MM.1S (cell line): ENCODE results near the gene FAH.
A peak's percentile ranks its signal among the peaks of the same experiment; 100 is the strongest.

ENCODE experiments used
- DNase-seq: peaks from one replicate; pipeline ENCODE4 v3.0.0-alpha.2; 2015
- H2AFZ ChIP-seq: fragments of 300-600 bp; sonication (generic); 2 replicates; pipeline ENCODE4 v1.6.0; 2016; ENCODE audit warnings: antibody characterized with exemption, low read length
- H3F3A ChIP-seq: fragments of 300-600 bp; sonication (generic); 2 replicates; pipeline ENCODE4 v1.6.1; 2016; ENCODE audit warnings: mild to moderate bottlenecking, antibody characterized with exemption, low read length, moderate library complexity, mixed read lengths; ENCODE audit not compliant: insufficient read depth
- H3K27ac ChIP-seq: fragments of 300-600 bp; sonication (generic); 2 replicates; pipeline ENCODE4 v1.5.1; 2016; ENCODE audit warnings: mild to moderate bottlenecking, low read length
- H3K27me3 ChIP-seq: fragments of 300-600 bp; sonication (generic); replicated peaks from 2 replicates; pipeline ENCODE4 v1.6.0; 2016; ENCODE audit warnings: low read length; ENCODE audit not compliant: insufficient read depth
- H3K36me3 ChIP-seq: fragments of 300-600 bp; sonication (generic); replicated peaks from 2 replicates; pipeline ENCODE4 v1.6.1; 2016; ENCODE audit warnings: mild to moderate bottlenecking, low read length, mixed read lengths; ENCODE audit not compliant: insufficient read depth
- H3K4me1 ChIP-seq: fragments of 300-600 bp; sonication (generic); 2 replicates; pipeline ENCODE4 v1.6.1; 2016; ENCODE audit warnings: low read length, mixed read lengths
- H3K4me2 ChIP-seq: fragments of 300-600 bp; sonication (generic); 2 replicates; pipeline ENCODE4 v1.6.0; 2016; ENCODE audit warnings: low read depth, low read length
- H3K4me3 ChIP-seq: fragments of 300-600 bp; sonication (generic); 2 replicates; pipeline ENCODE4 v1.5.1; 2016; ENCODE audit warnings: low read length, mixed read lengths
- H3K79me2 ChIP-seq: fragments of 300-600 bp; sonication (generic); 2 replicates; pipeline ENCODE4 v1.6.1; 2016; ENCODE audit warnings: mixed run types, low read length, mixed read lengths
- H3K9ac ChIP-seq: fragments of 300-600 bp; sonication (generic); 2 replicates; pipeline ENCODE4 v1.6.1; 2016; ENCODE audit warnings: low read length, mixed read lengths
- H3K9me2 ChIP-seq: fragments of 300-600 bp; sonication (generic); replicated peaks from 2 replicates; pipeline ENCODE4 v1.6.1; 2016; ENCODE audit warnings: mild to moderate bottlenecking, low read length, mixed read lengths; ENCODE audit not compliant: insufficient read depth
- H3K9me3 ChIP-seq: fragments of 300-600 bp; sonication (generic); replicated peaks from 2 replicates; pipeline ENCODE4 v1.6.1; 2016; ENCODE audit warnings: mild to moderate bottlenecking, low read length, mixed read lengths; ENCODE audit not compliant: insufficient read depth
- H4K20me1 ChIP-seq: fragments of 300-600 bp; sonication (generic); 2 replicates; pipeline ENCODE4 v1.6.1; 2016; ENCODE audit warnings: mild to moderate bottlenecking, low read length, moderate library complexity, mixed read lengths; ENCODE audit not compliant: insufficient read depth
- EZH2 ChIP-seq: fragments of 300-600 bp; sonication (generic); optimal IDR thresholded peaks from 2 replicates; pipeline ENCODE3; 2017; ENCODE audit warnings: low read depth, mild to moderate bottlenecking, antibody characterized with exemption, low read length, mixed read lengths
- EZH2phosphoT487 ChIP-seq: fragments of 300-600 bp; sonication (generic); IDR thresholded peaks from 2 replicates; pipeline ENCODE4 v1.6.1; 2018; ENCODE audit warnings: antibody characterized with exemption, low read length
- TF ChIP-seq, protein P1 (sequence below): fragments of 300-600 bp; sonication (generic); IDR thresholded peaks from 2 replicates; pipeline ENCODE4 v1.5.1; 2016; ENCODE audit warnings: antibody characterized with exemption, low read length, mixed read lengths

Gene FAH

GRCh38 chr15:80171787-80172186 is 19.0 kb downstream of the FAH start:
- Histone ChIP-seq H3F3A (no peaks in the 10 kb centered on the region), H3K4me1 (no peaks in the 10 kb centered on the region), H3K4me3 (no peak overlapping the region), H3K4me2 (no peak overlapping the region), H3K9ac (no peak overlapping the region), H3K9me3 (no peaks in the 10 kb centered on the region), H4K20me1 (no peaks in the 10 kb centered on the region), H3K36me3 (no peaks in the 10 kb centered on the region), H3K27ac (no peak overlapping the region), H3K27me3 (no peaks in the 10 kb centered on the region), H2AFZ (no peak overlapping the region), H3K79me2 (no peaks in the 10 kb centered on the region), H3K9me2 (no peaks in the 10 kb centered on the region)
- TF ChIP-seq EZH2phosphoT487, result no peak
- TF ChIP-seq, protein P1, sequence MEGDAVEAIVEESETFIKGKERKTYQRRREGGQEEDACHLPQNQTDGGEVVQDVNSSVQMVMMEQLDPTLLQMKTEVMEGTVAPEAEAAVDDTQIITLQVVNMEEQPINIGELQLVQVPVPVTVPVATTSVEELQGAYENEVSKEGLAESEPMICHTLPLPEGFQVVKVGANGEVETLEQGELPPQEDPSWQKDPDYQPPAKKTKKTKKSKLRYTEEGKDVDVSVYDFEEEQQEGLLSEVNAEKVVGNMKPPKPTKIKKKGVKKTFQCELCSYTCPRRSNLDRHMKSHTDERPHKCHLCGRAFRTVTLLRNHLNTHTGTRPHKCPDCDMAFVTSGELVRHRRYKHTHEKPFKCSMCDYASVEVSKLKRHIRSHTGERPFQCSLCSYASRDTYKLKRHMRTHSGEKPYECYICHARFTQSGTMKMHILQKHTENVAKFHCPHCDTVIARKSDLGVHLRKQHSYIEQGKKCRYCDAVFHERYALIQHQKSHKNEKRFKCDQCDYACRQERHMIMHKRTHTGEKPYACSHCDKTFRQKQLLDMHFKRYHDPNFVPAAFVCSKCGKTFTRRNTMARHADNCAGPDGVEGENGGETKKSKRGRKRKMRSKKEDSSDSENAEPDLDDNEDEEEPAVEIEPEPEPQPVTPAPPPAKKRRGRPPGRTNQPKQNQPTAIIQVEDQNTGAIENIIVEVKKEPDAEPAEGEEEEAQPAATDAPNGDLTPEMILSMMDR, result no peak
- TF ChIP-seq EZH2, result no peak
- DNase-seq, result no peak

DNA sequence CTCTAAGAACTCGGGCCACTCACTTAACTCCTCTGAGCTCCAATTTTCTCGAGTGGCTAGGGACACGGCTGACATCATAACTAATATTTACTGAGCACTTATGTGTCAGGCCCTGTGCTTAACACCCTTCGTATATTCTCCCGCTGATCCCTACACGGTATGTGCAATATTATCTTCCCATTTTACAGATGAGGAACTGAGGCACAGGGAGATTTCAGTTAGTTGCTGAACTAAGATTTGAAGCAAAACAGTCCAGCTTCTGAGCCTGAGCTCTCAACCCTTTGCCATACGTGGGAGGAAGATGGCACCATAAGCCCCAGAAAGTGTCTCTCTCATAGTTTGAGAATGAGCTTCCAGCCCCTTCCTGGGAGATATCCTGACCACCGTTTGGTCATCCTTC is 19.6 kb downstream of the FAH start:
- no peak overlapping the region for H3K9ac ChIP-seq
- no peaks in the 10 kb centered on the region for H3K79me2 ChIP-seq

DNA sequence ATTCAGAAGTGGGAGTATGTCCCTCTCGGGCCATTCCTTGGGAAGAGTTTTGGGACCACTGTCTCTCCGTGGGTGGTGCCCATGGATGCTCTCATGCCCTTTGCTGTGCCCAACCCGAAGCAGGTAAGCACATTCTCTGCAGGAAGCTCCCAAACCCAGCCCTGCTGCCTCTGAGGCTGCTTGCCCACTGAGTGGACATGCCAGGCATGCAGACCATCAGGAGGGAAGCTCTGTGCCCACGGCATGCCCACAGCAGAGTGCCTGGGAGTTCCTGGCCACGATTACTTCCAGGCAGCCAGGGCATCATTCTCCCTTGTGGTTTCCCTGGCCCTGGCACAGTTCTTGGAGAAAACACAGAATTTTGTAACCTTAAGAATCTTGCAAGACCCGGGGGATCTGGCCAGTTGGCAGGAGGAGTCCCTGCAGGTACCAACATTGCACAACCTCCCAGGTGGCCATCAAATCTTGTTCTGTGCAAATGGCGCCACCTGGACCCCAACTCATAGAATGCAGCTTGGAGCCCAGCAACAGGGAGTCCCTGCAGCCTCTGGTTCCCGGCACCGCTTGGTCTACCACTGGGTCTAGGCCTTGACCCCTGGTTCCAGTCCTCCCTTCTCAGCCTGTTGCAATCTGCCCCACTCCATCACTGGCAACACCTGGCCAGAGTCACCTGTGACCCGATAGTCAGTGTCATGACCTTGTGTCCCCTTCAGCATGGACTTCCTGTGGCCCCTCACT is 20.4 kb downstream of the FAH start:
- Histone ChIP-seq H3K79me2 (no peaks in the 10 kb centered on the region), H3K9me2 (no peaks in the 10 kb centered on the region), H3K27me3 (no peaks in the 10 kb centered on the region), H3K4me1 (no peaks in the 10 kb centered on the region), H3K27ac (no peak overlapping the region), H3K9me3 (no peaks in the 10 kb centered on the region), H3K4me2 (no peak overlapping the region), H3K4me3 (no peak overlapping the region), H4K20me1 (no peaks in the 10 kb centered on the region), H2AFZ (no peak overlapping the region), H3K9ac (no peak overlapping the region), H3F3A (no peaks in the 10 kb centered on the region), H3K36me3 (no peaks in the 10 kb centered on the region)
- no peak for TF ChIP-seq EZH2
- TF ChIP-seq EZH2phosphoT487, result no peak
- TF ChIP-seq, protein P1, result peak; percentile 74
- peak; percentile 58 for DNase-seq

More for the DNA sequence above, 19.6 kb downstream of the FAH start:
- no peaks in the 10 kb centered on the region for H3F3A ChIP-seq
- H3K4me1 ChIP-seq, result no peaks in the 10 kb centered on the region
- H3K9me2 ChIP-seq, result no peaks in the 10 kb centered on the region
- no peaks in the 10 kb centered on the region for H4K20me1 ChIP-seq
- no peaks in the 10 kb centered on the region for H3K27me3 ChIP-seq
- DNase-seq, result no peak
- no peak overlapping the region for H3K4me2 ChIP-seq
- no peak overlapping the region for H3K27ac ChIP-seq
- H3K36me3 ChIP-seq, result no peaks in the 10 kb centered on the region
- no peak overlapping the region for H2AFZ ChIP-seq
- no peaks in the 10 kb centered on the region for H3K9me3 ChIP-seq
- H3K4me3 ChIP-seq, result no peak overlapping the region
- TF ChIP-seq, protein P1, result no peak
- TF ChIP-seq EZH2phosphoT487 (no peak), EZH2 (no peak)
